Stimulated activated effector memory CD8-positive, alpha-beta T cell treated with anti-CD3 and anti-CD28 coated beads, Interleukin-12 subunit alpha, Interleukin-12 subunit beta, amount 100 ng/mL, for 72 hours (primary cell): ENCODE data around the gene ZFHX3.

ENCODE experiments used
- ATAC-seq: fragments of 150-1000 bp; cut with Tn5 transposase; 2 replicates; pipeline ENCODE4 v1.10.0; 2021
- DNase-seq, 2 donors: peaks; one replicate each; pipeline ENCODE4 v3.0.0; 2021 to 2022; ENCODE audit warnings: low spot score in 2 of 2
- H3K27ac Mint-ChIP-seq: one replicate; pipeline ENCODE4 v1.8.0; 2022; ENCODE audit warnings: mild to moderate bottlenecking, mixed read lengths
- H3K36me3 Mint-ChIP-seq: one replicate; pipeline ENCODE4 v1.8.0; 2022; ENCODE audit warnings: mild to moderate bottlenecking, mixed read lengths
- H3K4me1 Mint-ChIP-seq: one replicate; pipeline ENCODE4 v1.8.0; 2022; ENCODE audit warnings: mixed read lengths
- H3K4me3 Mint-ChIP-seq: one replicate; pipeline ENCODE4 v1.8.0; 2022; ENCODE audit warnings: mild to moderate bottlenecking, mixed read lengths
- H3K9me3 Mint-ChIP-seq: one replicate; pipeline ENCODE4 v1.8.0; 2022; ENCODE audit warnings: mixed read lengths

The ZFHX3 gene

DNA sequence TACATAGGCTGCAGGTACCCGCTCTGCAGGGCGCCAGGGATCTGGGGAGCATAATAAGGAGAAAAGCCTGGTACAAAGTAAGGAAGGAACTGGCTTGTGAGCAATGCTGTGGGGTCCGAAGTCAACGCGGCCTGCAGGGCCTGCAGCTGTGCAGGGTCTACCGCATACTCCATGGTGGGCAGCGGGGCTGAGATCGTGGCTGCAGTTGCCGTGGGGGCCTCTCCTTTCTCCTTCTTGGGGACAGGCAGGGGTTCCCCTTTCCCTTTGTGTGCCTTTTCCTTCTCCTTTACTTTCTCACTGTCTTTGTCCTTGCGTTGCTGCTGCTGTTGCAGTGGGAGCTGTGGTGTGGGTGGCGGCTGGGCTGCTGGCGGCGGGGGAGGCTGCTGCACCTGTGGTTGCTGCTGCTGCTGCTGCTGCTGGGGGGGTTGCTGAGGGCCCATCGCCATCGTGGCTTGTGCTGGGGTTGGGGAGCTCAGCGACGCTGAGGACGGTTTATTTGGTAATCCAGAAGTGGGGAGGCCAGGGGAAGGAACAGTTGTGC is 259.6 kb downstream of the ZFHX3 start:
- Mint-ChIP-seq H3K36me3 (no peaks in the 10 kb centered on the region), H3K9me3 (no peaks in the 10 kb centered on the region), H3K4me1 (peaks cover 26% of the 10 kb centered on the region), H3K4me3 (peak overlapping the region; percentile 73), H3K27ac (peak overlapping the region; percentile 77)
- ATAC-seq, result no peak
- no peak for DNase-seq

DNA sequence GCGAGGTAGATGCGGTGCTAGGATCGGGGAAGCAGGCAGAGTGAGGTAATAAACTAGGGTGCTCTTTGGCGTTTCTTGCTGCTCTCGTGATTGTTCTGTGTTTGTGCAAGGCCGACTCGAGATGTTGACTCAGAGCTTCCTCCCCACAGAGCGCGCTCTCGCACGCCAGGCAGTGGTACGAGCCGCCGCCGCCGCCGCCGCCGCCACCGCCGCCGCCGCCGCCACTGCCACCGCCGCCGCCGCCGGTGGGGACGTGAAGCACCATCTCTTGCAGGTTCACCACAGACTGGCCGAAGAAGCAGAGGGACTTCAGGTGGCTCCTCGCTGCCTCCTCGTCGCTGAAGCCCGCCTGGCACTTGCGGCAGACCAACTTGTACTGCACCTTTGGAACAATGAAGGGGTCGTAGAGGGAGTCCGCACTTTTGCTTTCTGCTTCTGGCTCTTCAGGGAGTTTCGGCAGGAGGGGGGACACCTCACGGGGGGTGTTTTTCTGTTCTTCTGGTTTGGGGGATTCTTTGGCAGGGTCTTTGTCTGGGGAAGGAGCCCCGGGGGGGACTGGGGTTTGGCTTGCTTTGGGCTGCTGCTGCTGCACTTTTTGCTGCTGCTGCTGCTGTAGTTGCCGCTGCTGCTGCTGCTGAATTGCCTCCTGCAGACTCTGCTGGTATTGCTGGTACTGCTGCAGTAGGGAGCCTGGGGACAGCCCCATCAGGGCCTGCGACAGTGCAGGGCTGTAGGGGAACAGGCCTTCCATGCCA is 260.2 kb downstream of the ZFHX3 start:
- ATAC-seq (peak; percentile 94), DNase-seq (peak; percentile 39 to 69)
- Mint-ChIP-seq H3K4me3 (peak overlapping the region; percentile 73), H3K36me3 (no peaks in the 10 kb centered on the region), H3K9me3 (no peaks in the 10 kb centered on the region), H3K27ac (peak overlapping the region; percentile 77), H3K4me1 (peaks cover 26% of the 10 kb centered on the region)

DNA sequence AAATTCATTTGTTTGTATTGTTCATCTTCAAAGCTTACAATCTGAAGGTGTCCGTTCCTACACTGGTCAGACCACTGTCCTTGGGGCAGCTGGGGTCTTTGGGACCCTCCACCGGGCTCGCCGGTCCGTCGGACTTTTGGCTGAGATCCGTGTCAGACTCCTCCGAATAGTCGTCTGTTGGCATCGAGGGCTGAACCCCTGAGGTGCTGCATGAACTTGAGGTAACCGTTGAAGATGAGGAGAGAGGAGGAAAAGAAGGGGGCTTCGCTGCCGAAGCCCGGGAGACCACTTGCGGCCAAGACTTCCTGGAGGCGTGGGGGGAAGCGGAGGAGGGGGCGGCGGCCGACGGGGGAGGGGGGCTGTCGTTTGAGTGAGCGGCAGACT is 260.8 kb downstream of the ZFHX3 start:
- DNase-seq, result no peak
- H3K36me3 Mint-ChIP-seq, result no peaks in the 10 kb centered on the region
- H3K27ac Mint-ChIP-seq, result peak overlapping the region; percentile 77
- peaks cover 26% of the 10 kb centered on the region for H3K4me1 Mint-ChIP-seq
- ATAC-seq, result no peak
- H3K9me3 Mint-ChIP-seq, result no peaks in the 10 kb centered on the region
- H3K4me3 Mint-ChIP-seq, result peak overlapping the region; percentile 73

DNA sequence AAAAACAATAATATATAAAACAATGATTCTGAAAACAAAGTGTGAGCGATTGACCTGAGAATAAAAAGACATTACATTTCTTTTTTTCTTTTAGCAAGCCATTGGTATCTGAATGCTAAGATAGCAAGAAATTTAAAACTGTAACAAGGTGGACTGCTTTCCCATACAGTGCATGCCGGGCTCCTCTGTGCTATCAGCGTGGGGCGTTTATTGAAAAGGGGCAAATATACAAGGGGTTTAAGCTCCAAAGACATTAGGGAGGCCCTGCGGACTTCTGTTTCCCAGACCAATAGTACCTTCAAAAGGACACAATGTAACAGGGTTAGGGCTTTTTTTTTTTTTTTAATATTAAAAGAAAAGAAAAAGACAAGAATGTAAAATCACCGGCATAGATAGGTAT is 261.3 kb downstream of the ZFHX3 start:
- Mint-ChIP-seq H3K27ac (peak overlapping the region; percentile 77), H3K36me3 (no peaks in the 10 kb centered on the region), H3K4me3 (peak overlapping the region; percentile 73), H3K9me3 (no peaks in the 10 kb centered on the region), H3K4me1 (peaks cover 26% of the 10 kb centered on the region)
- ATAC-seq (no peak), DNase-seq (no peak)

DNA sequence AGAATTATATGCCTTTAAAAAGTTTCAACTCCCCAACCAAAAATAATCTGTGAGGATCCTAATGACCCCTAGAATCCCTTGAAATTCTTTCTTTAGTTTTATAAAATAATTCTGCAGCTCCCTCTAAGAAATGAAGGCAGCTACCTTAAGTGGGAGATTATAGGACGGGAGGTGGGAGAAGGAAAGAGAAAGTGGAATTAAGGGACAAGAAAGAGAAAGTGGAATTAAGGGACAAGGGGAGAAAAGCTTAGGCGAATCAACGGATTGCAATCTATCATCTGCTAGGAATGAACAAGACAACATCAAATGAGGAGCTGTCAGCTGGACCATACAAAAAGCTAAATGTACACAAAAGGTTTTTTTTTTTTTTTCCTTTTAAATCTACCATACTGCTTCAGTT is 262.0 kb downstream of the ZFHX3 start:
- Mint-ChIP-seq H3K4me1 (peaks cover 26% of the 10 kb centered on the region), H3K4me3 (no peak overlapping the region), H3K36me3 (no peaks in the 10 kb centered on the region), H3K9me3 (no peaks in the 10 kb centered on the region), H3K27ac (no peak overlapping the region)
- no peak for DNase-seq
- ATAC-seq, result no peak

DNA sequence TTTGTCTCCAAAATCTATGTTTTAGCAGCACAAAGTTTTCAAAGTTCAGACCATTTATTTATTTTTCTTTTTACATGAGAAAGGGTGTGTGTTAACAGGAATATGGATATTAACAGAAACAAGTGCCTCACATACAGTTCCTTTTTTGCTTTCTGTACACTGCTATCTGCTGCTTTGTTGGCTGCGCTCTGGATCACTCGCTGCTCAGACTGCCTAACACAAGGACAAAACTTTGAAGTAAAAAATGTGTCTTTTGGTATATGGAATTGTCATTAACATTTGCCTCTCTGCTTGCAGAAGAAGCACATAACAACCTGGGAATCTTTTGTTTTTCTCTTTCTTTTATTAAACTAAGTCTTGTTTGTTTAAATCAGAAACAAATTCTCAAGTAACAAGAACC is 262.8 kb downstream of the ZFHX3 start:
- H3K27ac Mint-ChIP-seq, result no peak overlapping the region
- DNase-seq, result no peak
- H3K36me3 Mint-ChIP-seq, result no peaks in the 10 kb centered on the region
- no peak for ATAC-seq
- no peaks in the 10 kb centered on the region for H3K9me3 Mint-ChIP-seq
- H3K4me1 Mint-ChIP-seq, result peaks cover 26% of the 10 kb centered on the region
- no peak overlapping the region for H3K4me3 Mint-ChIP-seq

DNA sequence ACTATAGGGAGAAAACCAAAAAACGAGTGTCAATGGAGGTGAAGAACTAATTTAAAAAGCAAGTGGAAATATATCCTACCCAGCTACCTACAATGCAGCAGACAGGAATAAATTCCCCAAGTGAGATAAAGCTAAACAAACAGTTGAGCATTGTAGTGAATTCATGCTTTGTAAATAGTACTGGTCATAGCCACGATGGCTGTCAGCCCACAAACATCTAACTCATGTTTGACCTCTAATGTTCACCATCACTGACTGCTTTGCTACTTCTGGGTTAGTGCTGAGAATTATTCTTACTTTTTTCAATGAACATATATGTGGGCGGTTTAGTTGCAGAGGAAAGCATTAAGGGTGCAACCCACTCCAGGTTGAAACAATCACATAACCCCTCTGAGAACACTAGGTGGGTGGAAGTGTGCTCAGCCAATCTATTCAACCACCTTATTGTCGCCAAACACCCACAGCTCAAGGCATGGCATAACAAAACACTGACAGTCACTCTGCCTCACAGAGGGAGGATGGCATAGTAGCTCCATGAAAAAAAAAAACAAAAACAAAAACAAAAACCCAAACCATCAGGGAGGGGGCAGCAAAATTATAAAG is 264.1 kb downstream of the ZFHX3 start:
- no peaks in the 10 kb centered on the region for H3K9me3 Mint-ChIP-seq

DNA sequence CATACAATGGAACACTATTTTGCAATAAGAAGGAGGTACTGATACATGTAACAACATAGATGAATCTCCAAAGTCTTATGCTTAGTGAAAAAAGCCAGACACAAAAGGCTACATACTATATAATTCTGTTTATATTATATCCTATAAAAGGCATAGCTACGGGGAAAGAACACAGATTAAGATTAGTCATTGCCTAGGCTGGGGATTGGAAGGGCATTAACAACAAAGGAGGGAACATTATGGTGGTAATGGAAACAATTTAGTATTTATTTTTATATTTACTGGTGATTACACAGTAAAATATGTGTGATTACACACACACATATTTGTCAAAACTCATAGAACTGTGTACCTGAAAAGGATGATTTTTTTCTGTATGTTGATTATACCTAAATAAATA is 278.1 kb downstream of the ZFHX3 start:
- Mint-ChIP-seq H3K27ac (no peak overlapping the region), H3K36me3 (no peaks in the 10 kb centered on the region), H3K4me1 (no peaks in the 10 kb centered on the region), H3K9me3 (peaks cover 4% of the 10 kb centered on the region), H3K4me3 (no peak overlapping the region)
- no peak for ATAC-seq
- DNase-seq, result no peak

More for the DNA sequence above, 264.1 kb downstream of the ZFHX3 start:
- H3K27ac Mint-ChIP-seq, result peak overlapping the region; percentile 80
- no peaks in the 10 kb centered on the region for H3K36me3 Mint-ChIP-seq
- H3K4me1 Mint-ChIP-seq, result peaks cover 26% of the 10 kb centered on the region
- ATAC-seq, result peak; percentile 59
- no peak for DNase-seq
- no peak overlapping the region for H3K4me3 Mint-ChIP-seq

DNA sequence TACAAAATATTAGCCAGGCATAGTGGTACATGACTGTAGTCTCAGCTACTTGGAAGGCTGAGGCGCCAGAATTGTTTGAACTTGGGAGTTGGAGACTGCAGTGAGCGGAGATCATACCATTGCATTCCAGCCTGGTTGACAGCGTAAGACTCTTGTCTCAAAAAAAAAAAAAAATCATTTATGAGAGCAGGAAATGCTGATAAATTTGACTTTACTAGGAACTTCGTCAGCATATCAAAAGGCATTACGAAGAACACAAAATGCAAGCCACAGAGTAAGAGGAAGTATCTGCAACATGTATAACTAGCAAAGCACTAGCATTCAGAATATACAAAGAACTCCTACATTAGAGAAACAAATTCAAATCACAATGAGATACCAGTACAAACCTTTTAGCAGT is 279.3 kb downstream of the ZFHX3 start:
- ATAC-seq (no peak), DNase-seq (no peak)
- no peak overlapping the region for H3K4me3 Mint-ChIP-seq
- no peaks in the 10 kb centered on the region for H3K36me3 Mint-ChIP-seq
- no peak overlapping the region for H3K27ac Mint-ChIP-seq
- H3K9me3 Mint-ChIP-seq, result peaks cover 4% of the 10 kb centered on the region
- H3K4me1 Mint-ChIP-seq, result no peaks in the 10 kb centered on the region

DNA sequence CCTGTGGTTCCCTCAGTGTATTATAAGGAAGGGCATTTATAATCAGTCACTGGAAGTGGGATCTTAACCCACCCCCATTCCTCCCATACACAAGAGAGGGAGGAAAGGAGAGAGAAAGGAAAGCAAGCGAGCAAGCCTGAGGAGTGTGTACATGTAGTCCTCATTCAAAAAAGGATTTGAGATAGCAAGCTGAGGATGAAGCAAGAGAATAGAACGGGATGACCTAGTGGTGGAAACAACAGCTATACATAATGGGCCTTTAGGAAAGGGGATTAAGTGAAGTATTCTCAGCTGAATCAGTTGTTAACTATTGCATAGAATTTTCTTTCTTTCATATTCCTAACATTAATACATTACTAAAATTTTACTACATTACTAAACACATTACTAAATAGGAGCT is 281.4 kb downstream of the ZFHX3 start:
- ATAC-seq (no peak), DNase-seq (no peak)
- H3K9me3 Mint-ChIP-seq, result peaks cover 4% of the 10 kb centered on the region
- no peak overlapping the region for H3K4me3 Mint-ChIP-seq
- no peaks in the 10 kb centered on the region for H3K4me1 Mint-ChIP-seq
- no peak overlapping the region for H3K27ac Mint-ChIP-seq
- no peaks in the 10 kb centered on the region for H3K36me3 Mint-ChIP-seq

DNA sequence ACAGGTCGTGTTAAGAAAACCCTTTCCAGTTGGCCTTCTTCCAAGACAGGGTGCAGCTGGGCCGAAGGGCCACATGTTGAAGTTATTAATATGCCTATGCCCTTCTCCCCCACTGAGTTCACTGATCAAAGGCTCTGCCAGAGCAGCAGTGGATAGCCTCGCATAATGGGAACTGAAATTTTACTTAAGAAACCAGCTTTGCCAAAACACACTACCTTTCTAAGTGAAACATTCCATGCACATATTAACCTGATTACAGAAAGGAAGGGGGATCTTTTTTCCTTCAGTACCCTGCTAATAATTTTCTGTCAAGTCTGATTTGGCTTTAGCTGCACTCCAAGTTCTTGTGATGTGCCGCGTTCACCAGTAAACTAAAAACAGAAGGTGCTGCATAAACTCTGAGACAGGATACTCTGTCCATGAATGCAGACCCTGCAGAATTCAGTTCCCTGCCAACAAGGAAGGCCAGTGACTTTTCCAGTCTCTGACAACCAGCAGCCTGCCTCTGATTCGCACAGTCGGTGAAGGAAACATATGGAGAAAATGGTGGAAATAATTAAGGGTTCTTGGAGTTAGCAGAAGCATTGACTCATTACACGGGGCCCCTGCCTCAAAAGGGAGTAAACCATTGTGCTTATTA is 283.8 kb downstream of the ZFHX3 start:
- Mint-ChIP-seq H3K4me3 (no peak overlapping the region), H3K9me3 (no peaks in the 10 kb centered on the region), H3K27ac (no peak overlapping the region), H3K36me3 (no peaks in the 10 kb centered on the region), H3K4me1 (no peaks in the 10 kb centered on the region)
- ATAC-seq (no peak), DNase-seq (no peak)

DNA sequence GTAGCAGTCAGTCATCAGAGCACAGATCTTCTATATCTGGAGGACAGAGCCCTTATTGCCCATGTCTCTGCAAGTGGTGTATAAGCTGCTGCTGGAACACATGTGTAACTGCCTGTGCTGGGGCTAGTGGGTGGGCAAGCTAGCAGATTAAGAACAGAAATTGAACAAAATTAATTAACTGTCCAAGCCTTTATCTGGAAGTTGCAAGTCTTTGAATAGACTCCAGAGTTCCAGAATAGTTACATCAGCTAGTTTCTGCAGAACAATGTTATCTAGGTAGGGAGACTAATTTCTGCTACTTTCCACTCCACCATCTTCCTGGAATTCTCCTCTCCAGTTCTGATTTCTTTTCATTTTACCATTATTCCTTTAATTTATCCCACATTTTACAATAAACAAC is 287.3 kb downstream of the ZFHX3 start:
- ATAC-seq, result no peak
- Mint-ChIP-seq H3K4me1 (no peaks in the 10 kb centered on the region), H3K27ac (no peak overlapping the region), H3K4me3 (no peak overlapping the region), H3K36me3 (no peaks in the 10 kb centered on the region), H3K9me3 (peaks cover 10% of the 10 kb centered on the region)
- DNase-seq, result no peak

DNA sequence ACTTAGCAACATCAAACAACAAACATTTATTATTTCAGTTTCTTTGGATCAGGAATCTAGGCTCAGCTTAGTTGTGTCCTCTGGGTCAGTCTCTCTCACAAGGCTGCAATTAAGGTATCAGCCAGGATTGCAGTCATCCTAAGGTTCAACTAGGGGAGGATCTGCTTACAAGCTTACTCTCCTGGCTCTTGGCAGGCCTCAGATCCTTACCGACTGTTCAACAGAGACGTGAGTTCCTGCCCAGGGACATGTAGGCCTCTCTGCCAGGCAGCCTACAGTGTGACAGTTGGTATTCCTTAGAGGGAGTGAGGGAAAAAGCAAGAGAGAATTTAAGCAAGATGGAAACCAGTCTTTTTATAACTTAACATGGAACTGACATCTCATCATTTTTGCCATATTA is 294.0 kb downstream of the ZFHX3 start:
- H3K36me3 Mint-ChIP-seq, result no peaks in the 10 kb centered on the region
- H3K4me1 Mint-ChIP-seq, result no peaks in the 10 kb centered on the region
- ATAC-seq (no peak), DNase-seq (no peak)
- H3K4me3 Mint-ChIP-seq, result no peak overlapping the region
- no peak overlapping the region for H3K27ac Mint-ChIP-seq
- peaks cover 10% of the 10 kb centered on the region for H3K9me3 Mint-ChIP-seq

DNA sequence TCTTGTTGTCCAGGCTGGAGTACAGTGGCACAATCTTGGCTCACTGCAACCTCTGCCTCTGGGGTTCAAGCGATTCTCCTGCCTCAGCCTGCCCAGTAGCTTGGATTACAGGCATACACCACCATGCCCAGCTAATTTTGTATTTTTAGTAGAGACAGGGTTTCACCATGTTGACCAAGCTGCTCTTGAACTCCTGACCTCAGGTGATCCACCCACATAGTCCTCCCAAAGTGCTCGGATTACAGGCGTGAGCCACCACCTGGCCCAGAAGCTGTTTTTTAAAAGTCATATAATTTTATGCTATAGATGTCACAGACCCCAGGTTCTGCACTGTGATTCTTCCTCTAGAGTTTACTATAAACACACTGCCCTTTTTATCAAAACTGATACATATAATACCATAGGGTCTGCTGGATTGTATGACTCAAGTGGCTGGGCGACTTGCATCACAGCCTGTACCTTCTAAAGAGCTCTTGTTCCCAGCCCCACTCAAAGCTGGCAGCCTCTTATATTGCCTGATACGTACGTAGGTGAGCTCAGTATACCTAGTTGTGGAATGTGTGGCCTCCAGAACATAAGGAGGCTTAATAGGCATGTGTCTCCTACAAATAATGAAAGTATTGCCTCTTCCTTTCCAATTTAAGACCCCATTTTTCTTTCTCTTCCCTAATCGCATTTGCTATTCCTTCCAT is 295.8 kb downstream of the ZFHX3 start:
- Mint-ChIP-seq H3K9me3 (peaks cover 2% of the 10 kb centered on the region), H3K4me3 (no peak overlapping the region), H3K27ac (no peak overlapping the region), H3K4me1 (no peaks in the 10 kb centered on the region), H3K36me3 (no peaks in the 10 kb centered on the region)
- no peak for DNase-seq
- no peak for ATAC-seq

DNA sequence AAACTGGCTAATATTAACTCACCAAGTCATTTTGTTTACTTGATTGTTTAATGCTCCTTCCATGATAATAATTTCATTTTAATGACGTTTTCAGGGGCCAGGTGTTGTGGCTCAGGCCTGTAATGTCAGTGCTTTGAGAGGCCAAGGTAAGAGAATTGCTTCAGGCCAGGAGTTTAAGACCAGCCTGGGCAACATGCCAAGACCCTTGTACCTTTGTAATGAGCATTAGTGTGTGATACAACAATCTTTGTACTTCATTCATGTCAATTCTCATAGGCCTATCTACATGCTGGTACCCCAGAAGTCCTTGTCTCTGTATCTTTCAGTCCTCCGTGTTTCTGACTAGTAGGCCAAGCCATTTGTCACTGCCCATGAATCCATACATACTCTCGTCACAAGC is 296.9 kb downstream of the ZFHX3 start:
- peaks cover 1% of the 10 kb centered on the region for H3K9me3 Mint-ChIP-seq
- H3K27ac Mint-ChIP-seq, result no peak overlapping the region
- no peak for DNase-seq
- ATAC-seq, result no peak
- H3K4me1 Mint-ChIP-seq, result no peaks in the 10 kb centered on the region
- no peak overlapping the region for H3K4me3 Mint-ChIP-seq
- H3K36me3 Mint-ChIP-seq, result no peaks in the 10 kb centered on the region
